Ectodermal cell (in vitro differentiated cells): ENCODE data around the gene PPL.
A peak's percentile ranks its signal among the peaks of the same experiment; 100 is the strongest.
"Not testable (repeated sequence)": the region's sequence is repeated elsewhere in the genome, so short reads cannot be mapped to it uniquely, and the experiment has no call there.

Experiments
- H3K27ac ChIP-seq: 2 replicates; pipeline ENCODE4 v1.7.0; 2013; ENCODE audit warnings: mild to moderate bottlenecking, low read depth, low read length; ENCODE audit not compliant: insufficient read depth, poor library complexity, severe bottlenecking
- H3K27me3 ChIP-seq: 2 replicates; pipeline ENCODE4 v1.7.0; 2013; ENCODE audit warnings: mild to moderate bottlenecking, low read length; ENCODE audit not compliant: insufficient read depth, control insufficient read depth, poor library complexity, severe bottlenecking
- H3K36me3 ChIP-seq: one replicate; pipeline ENCODE4 v1.7.0; 2013; ENCODE audit warnings: low read length; ENCODE audit not compliant: control insufficient read depth, insufficient read depth
- H3K4me1 ChIP-seq: one replicate; pipeline ENCODE4 v1.7.0; 2013; ENCODE audit warnings: low read length; ENCODE audit not compliant: control insufficient read depth, insufficient read depth
- H3K4me3 ChIP-seq: 2 replicates; pipeline ENCODE4 v1.7.0; 2013; ENCODE audit warnings: low read depth, low read length, control low read depth; ENCODE audit not compliant: insufficient read depth
- H3K9me3 ChIP-seq: 2 replicates; pipeline ENCODE4 v1.7.0; 2013; ENCODE audit warnings: mild to moderate bottlenecking, low read length, moderate library complexity; ENCODE audit not compliant: control insufficient read depth
- WGBS, 2 experiments: methylation state at CpG; one replicate each; pipeline ENCODE4 v1.1.7; 2013; ENCODE audit warnings: missing lambda C conversion rate in 2 of 2; 5-methylcytosine and 5-hydroxymethylcytosine counted together

Gene PPL

DNA sequence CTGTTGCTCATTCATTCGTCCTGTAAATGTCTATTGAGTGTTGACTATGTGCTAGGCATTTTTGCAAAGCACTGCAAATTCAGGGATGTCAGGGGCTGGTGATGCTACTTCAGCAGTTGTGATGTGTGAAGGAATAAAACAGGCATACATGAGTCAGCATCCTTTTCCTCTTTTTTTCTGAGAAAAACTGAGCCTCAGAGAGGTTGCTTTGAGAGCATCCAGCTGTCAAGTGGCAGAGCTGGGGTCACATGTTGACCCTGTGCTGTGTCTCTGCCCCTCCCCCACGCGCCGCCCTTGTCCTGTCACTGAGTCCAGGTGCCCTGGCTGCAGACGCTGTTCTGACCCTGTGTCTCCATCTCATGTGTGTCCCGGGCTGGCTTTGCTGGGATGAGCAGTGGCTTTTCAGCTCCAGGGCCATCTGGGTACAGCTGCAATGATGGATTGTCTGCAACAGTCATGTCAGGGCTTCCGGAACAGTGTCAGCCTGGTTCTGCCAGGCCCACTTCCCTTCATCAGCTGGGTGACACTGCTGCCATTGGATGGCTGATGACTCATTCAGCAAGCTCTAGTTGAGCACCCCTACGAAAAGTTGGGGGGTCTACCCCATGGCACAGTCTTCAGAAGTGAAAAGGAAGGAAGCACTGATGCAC is 36.1 kb upstream of the PPL start:
- H3K27ac ChIP-seq: no peak overlapping the region
- 48 to 50% methylated on average over 8 of the region's 8 CpGs for WGBS, 2 experiments
- H3K27me3 ChIP-seq: no peaks in the 10 kb centered on the region
- peaks cover 20% of the 10 kb centered on the region for H3K4me1 ChIP-seq
- H3K4me3 ChIP-seq: no peak overlapping the region
- H3K9me3 ChIP-seq: no peaks in the 10 kb centered on the region
- H3K36me3 ChIP-seq: no peaks in the 10 kb centered on the region

DNA sequence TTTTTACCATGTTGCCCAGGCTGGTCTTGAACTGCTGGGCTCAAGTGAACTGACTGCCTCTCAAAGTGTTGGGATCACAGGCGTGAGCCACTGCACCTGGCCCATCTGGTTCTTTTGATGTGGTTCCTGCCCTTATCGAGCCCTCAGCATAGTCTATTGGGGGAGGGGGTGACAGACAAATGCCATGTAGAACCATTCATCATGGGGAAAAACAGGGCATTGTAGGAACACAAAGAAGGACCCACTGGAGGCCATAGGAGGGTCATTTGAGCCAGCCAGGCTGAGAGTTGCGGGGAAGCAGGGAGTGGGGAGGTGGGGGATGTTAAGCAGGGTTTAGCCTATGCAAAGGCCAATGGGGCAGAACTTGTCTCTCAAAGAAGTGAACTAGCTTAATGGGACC is 33.1 kb upstream of the PPL start:
- 13 to 18% methylated on average over 3 of the region's 3 CpGs for WGBS, 2 experiments
- Histone ChIP-seq H3K27ac (peak overlapping the region; percentile 47), H3K27me3 (no peaks in the 10 kb centered on the region), H3K36me3 (no peaks in the 10 kb centered on the region), H3K4me1 (peaks cover 20% of the 10 kb centered on the region), H3K9me3 (no peaks in the 10 kb centered on the region), H3K4me3 (no peak overlapping the region)

DNA sequence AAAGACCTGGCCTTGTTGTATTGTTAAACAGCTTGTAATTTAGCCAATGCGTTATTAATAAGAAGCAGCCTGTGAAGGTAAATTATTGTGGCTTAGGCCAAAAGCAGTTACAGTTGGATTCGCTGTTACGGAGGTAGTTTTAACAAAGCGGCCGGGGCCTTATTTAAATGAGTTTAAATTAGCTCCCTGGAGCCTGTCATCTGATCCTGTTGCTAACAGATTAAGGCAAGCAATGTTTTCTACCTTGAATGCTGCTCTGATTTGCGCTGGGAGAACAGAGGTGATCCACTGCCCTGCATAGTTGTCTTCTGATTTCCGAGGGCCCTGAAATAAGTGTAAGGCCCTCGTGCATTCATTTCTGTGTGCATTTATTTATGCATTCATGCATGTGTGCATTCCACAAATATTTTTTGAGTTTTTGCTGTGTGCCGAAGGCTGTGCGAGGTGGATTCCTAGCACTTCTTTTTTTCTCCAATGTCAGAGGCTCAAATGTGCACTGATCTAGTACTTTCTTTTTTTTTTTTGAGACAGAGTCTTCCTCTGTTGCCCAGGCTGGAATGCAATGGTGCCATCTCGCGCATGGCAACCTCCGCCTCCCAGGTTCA is 32.0 kb upstream of the PPL start:
- no peak overlapping the region for H3K4me3 ChIP-seq
- no peaks in the 10 kb centered on the region for H3K9me3 ChIP-seq
- H3K27me3 ChIP-seq: no peaks in the 10 kb centered on the region
- peaks cover 20% of the 10 kb centered on the region for H3K4me1 ChIP-seq
- H3K27ac ChIP-seq: no peak overlapping the region
- no peaks in the 10 kb centered on the region for H3K36me3 ChIP-seq
- WGBS, 2 experiments: 65 to 70% methylated on average over 13 of the region's 13 CpGs

DNA sequence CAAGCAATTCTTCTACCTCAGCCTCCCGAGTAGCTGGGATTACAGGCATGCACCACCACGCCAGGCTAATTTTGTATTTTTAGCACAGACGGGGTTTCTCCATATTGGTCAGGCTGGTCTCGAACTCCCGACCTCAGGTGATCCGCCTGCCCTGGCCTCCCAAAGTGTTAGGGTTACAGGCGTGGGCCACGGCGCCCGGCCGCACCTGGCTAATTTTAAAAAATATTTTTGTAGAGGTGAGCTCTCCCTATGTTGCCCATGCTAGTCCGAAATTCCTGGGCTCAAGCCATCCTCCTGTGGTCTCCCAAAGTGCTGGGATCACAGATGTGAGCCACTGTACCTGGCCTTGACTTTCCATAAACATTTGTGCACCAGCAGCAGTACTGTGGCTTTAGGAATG is 31.3 kb upstream of the PPL start:
- H3K4me3 ChIP-seq, H3K27me3 ChIP-seq, H3K36me3 ChIP-seq, H3K27ac ChIP-seq, H3K9me3 ChIP-seq: not testable (repeated sequence)
- H3K4me1 ChIP-seq: peaks cover 19% of the 10 kb centered on the region
- WGBS, 2 experiments: 82 to 87% methylated on average over 12 of the region's 12 CpGs

DNA sequence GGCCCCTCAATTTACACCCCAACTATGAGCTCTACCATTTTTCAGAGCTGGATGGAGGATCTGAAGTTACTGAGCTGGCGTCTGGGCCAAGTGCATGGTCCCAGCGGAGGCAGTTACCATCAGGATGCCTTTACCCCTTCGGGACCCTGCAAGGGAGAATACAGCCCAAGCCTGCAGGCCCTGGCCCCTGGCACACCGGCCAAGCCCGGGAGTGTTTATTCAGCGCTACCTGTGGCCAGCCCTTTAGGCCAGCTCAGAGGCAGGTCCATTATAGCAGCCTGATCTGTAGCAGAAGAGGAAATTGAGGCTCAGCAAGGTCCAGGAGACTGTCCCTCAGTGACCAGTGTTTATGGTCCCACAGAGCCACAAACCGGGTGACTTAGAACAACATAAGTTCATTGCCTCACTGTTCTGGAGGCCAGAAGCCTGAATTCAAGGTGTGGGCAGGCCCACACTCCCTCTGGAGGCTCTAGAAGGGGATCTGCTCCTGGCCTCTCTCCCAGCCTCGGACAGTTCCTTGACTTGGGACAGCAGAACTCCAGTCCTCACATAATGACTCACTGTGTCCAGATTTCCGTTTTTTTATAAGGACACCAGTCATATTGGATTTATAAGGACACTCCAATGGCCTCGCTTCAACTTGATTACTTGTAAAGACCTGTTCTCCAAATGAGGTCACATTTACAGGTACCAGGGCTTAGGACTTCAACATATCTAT is 29.9 kb upstream of the PPL start:
- Histone ChIP-seq H3K4me1 (peaks cover 15% of the 10 kb centered on the region), H3K9me3 (no peaks in the 10 kb centered on the region), H3K4me3 (no peak overlapping the region), H3K36me3 (no peaks in the 10 kb centered on the region), H3K27me3 (no peaks in the 10 kb centered on the region), H3K27ac (no peak overlapping the region)
- 83 to 84% methylated on average over 10 of the region's 10 CpGs for WGBS, 2 experiments

DNA sequence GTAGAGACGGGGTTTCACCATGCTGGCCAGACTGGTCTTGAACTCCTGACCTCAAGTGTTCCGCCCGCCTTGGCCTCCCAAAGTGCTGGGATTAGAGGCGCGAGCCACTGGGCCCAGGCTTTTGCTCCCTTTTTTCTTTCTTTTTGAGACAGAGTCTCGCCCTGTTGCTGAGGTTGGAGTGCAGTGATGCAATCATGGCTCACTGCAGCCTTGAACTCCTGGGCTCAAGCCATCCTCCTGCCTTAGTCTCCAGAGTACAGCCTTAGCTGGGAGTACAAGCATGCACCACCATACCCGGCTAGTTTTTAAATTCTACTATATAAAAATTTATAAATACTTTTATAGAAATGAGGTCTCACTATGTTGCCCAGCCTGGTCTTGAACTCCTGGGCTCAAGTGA is 26.6 kb upstream of the PPL start:
- not testable (repeated sequence) for H3K27ac ChIP-seq, H3K4me1 ChIP-seq, H3K9me3 ChIP-seq, H3K36me3 ChIP-seq, H3K4me3 ChIP-seq
- WGBS, 2 experiments: 93 to 95% methylated on average over 6 of the region's 7 CpGs
- peaks cover 20% of the 10 kb centered on the region for H3K27me3 ChIP-seq

DNA sequence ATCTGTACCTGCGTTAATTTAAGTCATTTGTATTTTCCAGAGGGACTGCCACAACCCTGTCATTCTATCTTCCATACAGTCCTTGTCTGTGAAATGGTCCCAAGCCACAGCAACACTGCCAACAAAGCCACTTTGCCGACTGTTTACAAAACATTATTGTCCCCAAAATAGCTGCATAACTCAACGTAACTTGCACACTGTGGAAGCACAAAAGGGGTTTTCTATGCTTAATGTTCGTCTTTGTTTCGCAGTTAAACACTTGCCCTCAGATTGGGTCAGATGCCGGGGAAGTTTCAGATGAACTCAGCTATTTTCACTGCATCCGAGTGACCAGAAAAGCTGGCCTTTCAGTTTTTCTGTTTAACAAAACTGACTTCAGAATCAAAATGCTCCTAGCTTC is 25.8 kb upstream of the PPL start:
- Histone ChIP-seq H3K27ac (no peak overlapping the region), H3K9me3 (no peaks in the 10 kb centered on the region), H3K36me3 (no peaks in the 10 kb centered on the region), H3K4me1 (no peaks in the 10 kb centered on the region), H3K27me3 (peaks cover 20% of the 10 kb centered on the region), H3K4me3 (no peak overlapping the region)
- WGBS, 2 experiments: 85 to 87% methylated on average over 7 of the region's 7 CpGs

DNA sequence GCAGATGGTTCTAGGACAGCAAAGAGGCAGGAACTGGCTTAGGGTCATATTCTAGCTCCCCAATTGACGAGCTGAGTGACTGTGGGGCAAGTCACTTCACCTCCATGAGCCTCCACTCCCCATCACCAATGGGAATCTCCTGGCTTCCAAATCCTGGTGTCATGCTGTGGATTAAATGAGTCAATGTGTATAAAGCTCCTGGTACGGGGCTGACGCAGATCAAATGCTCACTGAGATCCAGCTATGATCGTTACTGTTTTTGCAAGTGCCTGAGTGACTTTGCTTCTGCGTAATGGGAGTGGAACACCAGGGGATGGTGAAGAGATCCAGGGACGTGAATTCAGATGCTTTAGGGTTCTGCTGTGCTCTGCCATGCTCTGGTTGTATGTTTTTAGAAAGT is 23.6 kb upstream of the PPL start:
- WGBS, 2 experiments: 92 to 93% methylated on average over 6 of the region's 6 CpGs
- Histone ChIP-seq H3K36me3 (no peaks in the 10 kb centered on the region), H3K4me1 (no peaks in the 10 kb centered on the region)

DNA sequence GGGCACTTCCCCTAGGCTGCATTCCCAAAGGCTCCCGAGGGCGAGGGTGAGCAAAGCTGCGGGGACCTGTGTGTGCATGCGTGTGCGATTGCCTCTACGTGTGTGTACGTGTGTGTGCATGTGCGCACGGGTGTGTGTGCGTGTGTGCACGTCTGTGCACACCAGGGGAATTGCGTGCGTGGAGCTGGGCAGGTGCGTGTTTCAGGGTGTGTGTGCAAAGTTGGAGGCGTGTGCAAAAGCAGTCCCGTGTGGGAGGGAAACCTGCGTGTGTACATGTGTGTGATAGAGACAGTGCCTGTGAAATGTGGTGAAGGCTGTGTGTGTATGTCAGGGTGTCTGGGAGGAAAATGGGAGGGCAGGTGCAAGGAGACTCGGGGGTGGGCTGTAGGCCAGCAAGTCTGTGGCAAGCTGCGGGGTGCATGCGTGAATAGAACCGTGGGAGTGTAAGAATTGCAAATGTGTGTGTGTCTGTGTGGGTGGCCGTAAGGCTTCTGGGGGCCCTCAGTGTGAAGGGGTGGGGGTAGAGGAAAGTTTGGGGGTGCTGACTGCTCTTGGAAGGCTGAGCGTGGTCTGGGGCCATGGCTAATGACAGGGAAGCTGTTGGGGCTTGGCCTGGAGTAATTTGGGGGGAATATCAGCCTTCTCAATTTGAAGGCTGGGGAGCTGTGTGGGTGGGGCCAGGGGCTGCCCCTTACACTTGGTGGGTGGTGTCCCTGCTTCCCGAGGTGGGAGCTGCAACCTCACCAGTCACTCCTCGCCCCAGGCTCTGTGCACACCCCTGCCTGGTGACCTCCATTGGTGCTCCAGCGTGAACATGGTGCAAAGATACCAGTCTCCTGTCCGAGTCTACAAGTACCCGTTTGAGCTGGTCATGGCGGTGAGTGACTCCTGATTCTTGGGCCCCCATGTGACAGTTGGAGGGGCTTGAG is 21.8 kb upstream of the PPL start:
- Histone ChIP-seq H3K4me1 (no peaks in the 10 kb centered on the region), H3K4me3 (peak overlapping the region; percentile 5), H3K9me3 (no peaks in the 10 kb centered on the region), H3K27me3 (peaks cover 20% of the 10 kb centered on the region), H3K27ac (no peak overlapping the region), H3K36me3 (no peaks in the 10 kb centered on the region)
- WGBS, 2 experiments: 78% methylated on average over 29 of the region's 29 CpGs

More for the DNA sequence above, 23.6 kb upstream of the PPL start:
- Histone ChIP-seq H3K27ac (no peak overlapping the region), H3K9me3 (no peaks in the 10 kb centered on the region), H3K4me3 (no peak overlapping the region), H3K27me3 (peaks cover 20% of the 10 kb centered on the region)
